ENCODE data around the gene CCDC121.
"Not testable (repeated sequence)": the region's sequence is repeated elsewhere in the genome, so short reads cannot be mapped to it uniquely, and the experiment has no call there.

CCDC121 gene

GRCh38 chr2:27636766-27637165 is 8.0 kb upstream of the CCDC121 start:
- DNase-seq (ENCODE audit: low spot score) = no peak

- no peak for DNase-seq (ENCODE audit: low spot score)
Observed at GRCh38 chr2:27634291-27634690, 5.5 kb upstream of the CCDC121 start.

- DNase-seq (ENCODE audit: low spot score) = not testable (repeated sequence)
Observed at GRCh38 chr2:27630257-27630656, 1.4 kb upstream of the CCDC121 start.

GRCh38 chr2:27627963-27628766 is 647 bp downstream of the CCDC121 start:
- no peak for DNase-seq (ENCODE audit: low spot score)

DNA sequence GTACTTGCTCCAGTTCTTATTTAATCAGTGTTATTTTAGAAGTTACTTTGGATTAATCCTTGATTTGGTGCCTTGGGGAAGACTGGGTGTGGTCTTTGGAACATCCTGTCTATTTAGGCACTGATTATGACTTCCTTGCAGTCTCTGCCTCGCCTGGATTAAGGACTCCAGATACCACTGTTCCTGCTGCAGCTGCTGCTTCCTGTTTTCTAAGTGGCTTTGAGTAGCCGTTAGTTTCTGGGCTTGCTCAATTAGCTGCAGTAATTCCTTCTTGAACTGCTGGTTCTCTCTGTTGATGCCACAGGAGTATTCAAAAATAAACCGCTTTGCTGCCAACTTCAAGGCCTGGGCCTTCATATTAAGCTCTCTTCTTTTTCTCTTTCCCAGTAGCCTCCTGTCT is 1.9 kb downstream of the CCDC121 start:
- DNase-seq (ENCODE audit: low spot score) = peak; percentile 3

- DNase-seq (ENCODE audit: low spot score) = not testable (repeated sequence)
Observed at GRCh38 chr2:27626323-27626722, 2.5 kb downstream of the CCDC121 start.

- DNase-seq (ENCODE audit: low spot score) = no peak
Observed at GRCh38 chr2:27624943-27625342, 3.9 kb downstream of the CCDC121 start.

DNA sequence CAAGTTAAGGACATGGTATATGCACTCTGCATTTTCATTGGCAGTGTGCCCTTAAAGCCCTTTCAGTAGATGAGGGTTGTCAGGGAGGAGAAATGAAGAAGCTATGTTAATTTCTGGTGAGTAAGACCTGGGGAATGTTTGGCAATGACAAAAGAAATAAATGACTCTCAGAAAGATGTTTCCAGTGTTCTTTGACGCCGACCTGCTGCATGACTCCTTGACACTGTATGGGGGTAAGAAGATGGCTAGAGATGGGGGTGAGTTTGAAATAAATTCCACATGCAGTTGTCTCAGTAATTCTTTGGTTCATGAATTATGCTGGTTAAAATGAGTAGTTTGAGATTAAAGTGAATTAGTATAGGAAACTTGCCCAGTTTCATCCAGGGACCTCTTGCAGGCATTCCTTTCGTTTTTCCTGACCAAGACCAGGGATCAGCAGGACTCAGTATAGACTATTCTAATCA is 5.9 kb downstream of the CCDC121 start:
- no peak for DNase-seq (ENCODE audit: low spot score)

DNA sequence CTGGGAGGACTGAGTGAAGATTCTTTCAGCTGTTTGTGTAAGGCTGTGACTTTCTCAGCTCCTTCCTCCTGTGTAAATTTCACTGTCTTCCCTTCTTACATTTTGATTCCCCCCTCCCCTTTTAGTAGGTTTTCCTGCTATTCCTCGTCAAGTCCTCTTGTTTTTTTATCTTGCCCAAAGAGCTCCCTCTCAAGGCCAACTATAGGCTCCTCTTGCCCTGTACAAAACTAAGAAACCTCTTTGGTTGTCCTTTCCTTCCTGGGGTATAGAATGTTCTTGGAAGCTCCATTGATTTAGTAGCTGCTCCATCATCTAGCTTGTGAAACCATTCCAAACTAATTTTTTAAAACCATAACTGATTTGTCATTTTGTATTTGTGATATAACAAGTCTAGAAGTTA is 7.3 kb downstream of the CCDC121 start:
- DNase-seq (ENCODE audit: low spot score) = no peak

DNA sequence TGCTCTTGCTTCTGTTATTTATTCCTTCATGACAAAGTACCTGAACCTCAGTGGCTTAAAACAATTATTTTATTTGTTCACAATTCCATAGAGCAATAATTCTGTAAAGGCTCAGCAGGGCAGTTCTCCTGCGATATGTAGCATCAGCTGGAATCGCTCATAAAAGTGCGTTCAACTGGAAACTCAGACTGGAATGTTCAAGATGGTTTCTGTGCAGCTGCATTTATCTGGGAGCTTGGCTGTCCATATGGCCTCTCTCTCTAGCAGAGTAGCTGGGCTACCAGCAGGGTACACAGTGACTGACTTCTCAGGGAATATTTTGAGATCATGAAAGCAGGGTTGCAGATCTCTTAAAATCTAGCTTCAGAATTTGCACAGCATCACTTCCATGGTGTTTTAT is 13.5 kb downstream of the CCDC121 start:
- no peak for DNase-seq (ENCODE audit: low spot score)

- no peak for DNase-seq (ENCODE audit: low spot score)
Observed at GRCh38 chr2:27613985-27614384, 14.8 kb downstream of the CCDC121 start.

DNA sequence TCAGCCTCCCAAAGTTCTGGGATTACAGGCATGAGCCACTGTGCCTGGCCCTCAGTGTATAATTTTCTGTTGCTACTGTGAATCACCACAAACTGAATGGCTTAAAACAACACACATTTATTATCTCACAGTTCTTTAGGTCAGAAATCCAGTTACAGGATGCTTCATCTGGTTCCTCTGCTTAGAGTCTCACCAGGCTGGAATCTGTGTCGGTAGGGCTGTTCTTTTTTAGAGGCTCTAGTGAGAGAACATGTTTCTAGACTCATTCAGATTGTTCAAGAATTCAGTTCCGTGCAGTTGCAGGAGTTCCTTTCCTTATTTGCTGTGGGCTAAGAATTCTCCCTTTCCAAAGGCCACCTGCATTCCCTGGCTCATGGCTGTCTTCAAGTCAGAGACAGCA is 22.2 kb downstream of the CCDC121 start:
- DNase-seq (ENCODE audit: low spot score) = no peak

DNA sequence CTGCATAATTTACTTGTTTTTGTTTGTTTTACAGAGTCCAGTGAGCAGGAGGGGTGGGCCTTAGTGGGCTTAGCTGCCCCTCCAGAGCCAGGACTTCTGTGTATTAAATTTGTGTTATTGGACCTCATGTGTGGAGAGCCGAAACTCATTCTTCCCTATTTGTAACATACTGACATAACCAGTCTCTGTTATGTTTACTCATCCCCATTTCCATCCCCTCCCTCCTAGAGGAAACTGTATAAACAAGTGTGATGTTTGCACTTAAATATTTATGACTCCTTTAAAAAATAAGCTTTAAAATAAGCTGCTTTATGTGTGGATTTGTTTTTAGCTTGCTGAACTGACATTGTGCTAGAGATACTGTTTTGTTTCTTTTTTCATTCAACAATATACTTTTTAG is 32.2 kb downstream of the CCDC121 start:
- DNase-seq (ENCODE audit: low spot score) = no peak

GRCh38 chr2:27595412-27595811 is 33.4 kb downstream of the CCDC121 start:
- not testable (repeated sequence) for DNase-seq (ENCODE audit: low spot score)

GRCh38 chr2:27594020-27594703 is 34.6 kb downstream of the CCDC121 start:
- not testable (repeated sequence) for DNase-seq (ENCODE audit: low spot score)

GRCh38 chr2:27593240-27593639 is 35.6 kb downstream of the CCDC121 start:
- no peak for DNase-seq (ENCODE audit: low spot score)

DNA sequence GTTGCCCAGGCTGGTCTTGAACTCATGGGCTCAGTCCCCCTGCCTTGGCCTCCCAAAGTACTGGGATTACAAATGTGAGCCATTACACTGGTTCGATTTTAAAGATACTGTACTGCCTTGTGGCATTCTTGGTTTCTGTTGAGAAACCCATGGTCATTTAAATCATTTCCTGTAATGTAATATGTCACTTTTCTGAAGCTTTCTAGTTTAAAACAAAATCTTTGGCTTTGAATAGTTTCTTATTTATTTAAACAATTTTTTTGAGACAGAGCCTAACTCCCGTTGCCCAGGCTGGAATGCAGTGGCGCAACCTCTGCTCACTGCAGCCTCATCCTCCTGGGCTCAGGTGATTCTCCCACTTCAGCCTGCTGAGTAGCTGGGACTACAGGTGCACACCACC is 37.1 kb downstream of the CCDC121 start:
- no peak for DNase-seq (ENCODE audit: low spot score)

DNA sequence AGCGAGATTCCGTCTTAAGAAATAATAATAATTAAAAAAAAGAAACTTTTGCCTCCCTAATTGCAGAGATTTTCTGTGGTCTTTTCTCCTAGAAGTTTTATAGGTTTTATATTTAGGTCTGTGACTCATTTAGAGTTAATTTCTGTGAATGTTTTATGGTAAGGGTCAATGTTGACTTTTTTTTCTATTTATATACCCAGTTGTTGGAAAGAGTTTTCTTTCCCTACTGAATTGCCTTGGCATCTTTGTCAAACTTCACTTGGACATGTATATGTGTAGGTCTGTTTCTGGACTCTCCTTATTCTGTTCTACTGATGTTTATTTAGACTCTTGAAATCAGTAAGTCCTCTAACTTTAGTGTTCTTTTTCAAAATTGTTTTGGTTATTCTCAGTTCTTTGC is 40.5 kb downstream of the CCDC121 start:
- no peak for DNase-seq (ENCODE audit: low spot score)

GRCh38 chr2:27587025-27587424 is 41.8 kb downstream of the CCDC121 start:
- DNase-seq (ENCODE audit: low spot score) = no peak

- no peak for DNase-seq (ENCODE audit: low spot score)
Observed at GRCh38 chr2:27584597-27584996, 44.2 kb downstream of the CCDC121 start.

DNA sequence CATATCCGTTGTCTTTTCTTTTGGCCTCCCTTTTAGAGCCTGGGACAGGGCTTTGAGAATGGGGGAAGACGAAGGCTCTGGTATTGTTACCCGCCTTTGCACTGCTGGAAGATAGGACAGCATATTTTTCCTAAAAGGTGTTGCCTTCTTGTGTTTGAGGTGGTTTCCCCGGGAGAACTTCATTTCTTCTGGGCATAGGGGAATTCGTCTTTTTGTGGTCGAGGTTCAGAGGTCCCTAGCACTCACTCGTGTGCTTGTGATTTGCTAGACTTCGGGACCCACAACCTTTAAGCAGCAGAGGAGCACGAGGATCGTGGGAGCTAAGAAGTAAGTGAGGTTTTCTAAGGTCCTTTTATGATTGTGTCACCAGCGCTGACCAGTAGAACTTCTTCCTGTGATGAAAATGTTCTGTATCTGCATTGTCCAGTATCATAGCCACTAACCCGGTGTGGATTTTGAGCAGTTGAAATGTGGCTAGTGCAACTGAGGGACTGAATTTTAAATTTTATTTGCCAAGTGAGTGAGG is 45.4 kb downstream of the CCDC121 start:
- peak; percentile 5 for DNase-seq (ENCODE audit: low spot score)

DNA sequence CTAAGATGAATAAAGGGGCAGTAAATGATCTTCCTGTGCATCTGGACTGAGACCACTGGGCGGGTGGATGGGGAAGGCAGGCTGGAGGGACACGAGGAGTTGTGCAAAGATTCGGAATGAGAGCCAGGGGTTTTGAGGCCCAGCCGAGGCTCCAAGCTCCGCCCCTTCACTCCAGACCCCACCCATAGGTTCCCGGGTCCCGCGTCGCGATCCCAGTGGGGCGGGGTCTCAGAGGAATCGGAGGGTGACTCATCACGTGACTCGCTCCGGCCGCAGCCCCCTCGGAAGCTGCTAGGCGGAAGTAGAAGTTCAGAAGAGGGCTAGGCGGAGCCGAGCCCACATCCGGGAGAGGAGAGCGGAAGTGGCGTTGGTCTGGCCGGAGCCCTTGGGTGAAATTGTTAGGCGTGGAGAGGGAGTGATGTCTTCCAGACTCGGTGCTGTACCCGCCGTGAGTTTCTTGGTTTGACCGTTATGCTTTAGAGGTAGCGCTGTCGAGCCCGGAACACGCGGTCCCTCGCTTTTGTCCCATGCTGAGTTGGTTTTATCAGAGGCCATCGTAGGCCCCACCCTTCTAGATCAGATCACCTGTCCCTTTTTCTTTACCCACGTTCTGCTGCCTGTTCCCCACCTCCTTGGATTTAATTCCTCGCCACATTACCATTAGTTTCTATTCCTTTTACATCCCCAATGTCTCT is 46.0 kb downstream of the CCDC121 start, which contains the start of gene ZNF512:
TSS of gene ZNF512 (plus strand) at position 348 of the 695 bp plus-strand sequence. CDS start at position 419, 71 bp downstream.
- DNase-seq (ENCODE audit: low spot score) = peak; percentile 86
